Astrocyte (in vitro differentiated cells and primary cell): ENCODE data around the gene ARTN. TPM values are rescaled to one million over a fixed set of nuclear protein-coding genes. Genes with fewer than 3 reads are reported as not detected.
A peak's percentile ranks its signal among the peaks of the same experiment; 100 is the strongest.

Experiments used
- DNase-seq: peaks from one replicate; pipeline ENCODE4 v3.0.0-alpha.2; 2010; ENCODE audit warnings: low read depth
- FAIRE-seq: peaks from 2 replicates; lab custom pipeline; 2011; peaks lifted over from hg19 to GRCh38; lab: Jason Lieb, UNC
- H2AFZ ChIP-seq: 2 replicates; pipeline ENCODE4 v1.6.0; 2012; ENCODE audit warnings: low read depth, low read length, inconsistent platforms
- H3K27ac ChIP-seq: 2 replicates; pipeline ENCODE4 v1.5.1; 2011; ENCODE audit warnings: low read depth, low read length, inconsistent platforms
- H3K27me3 ChIP-seq: 2 replicates; pipeline ENCODE4 v1.6.0; 2011; ENCODE audit warnings: low read length, inconsistent platforms; ENCODE audit not compliant: insufficient read depth
- H3K36me3 ChIP-seq: 2 replicates; pipeline ENCODE4 v1.5.1; 2011; ENCODE audit warnings: low read length, inconsistent platforms; ENCODE audit not compliant: insufficient read depth
- H3K4me1 ChIP-seq: 2 replicates; pipeline ENCODE4 v1.5.1; 2011; ENCODE audit warnings: low read length, inconsistent platforms; ENCODE audit not compliant: insufficient read depth
- H3K4me2 ChIP-seq: 2 replicates; pipeline ENCODE4 v1.6.0; 2012; ENCODE audit warnings: low read length, inconsistent platforms
- H3K4me3 ChIP-seq: 2 replicates; pipeline ENCODE4 v1.5.1; 2011; ENCODE audit warnings: low read depth, mild to moderate bottlenecking, low read length, inconsistent platforms; ENCODE audit not compliant: insufficient read depth
- H3K79me2 ChIP-seq: 2 replicates; pipeline ENCODE4 v1.6.0; 2012; ENCODE audit warnings: mild to moderate bottlenecking, low read length, inconsistent platforms; ENCODE audit not compliant: insufficient read depth
- H3K9ac ChIP-seq: 2 replicates; pipeline ENCODE4 v1.6.0; 2012; ENCODE audit warnings: mild to moderate bottlenecking, low read length, inconsistent platforms
- H3K9me3 ChIP-seq: 2 replicates; pipeline ENCODE4 v1.5.1; 2012; ENCODE audit warnings: low read depth, mild to moderate bottlenecking, low read length, inconsistent platforms; ENCODE audit not compliant: insufficient read depth
- H4K20me1 ChIP-seq: 2 replicates; pipeline ENCODE4 v1.6.0; 2012; ENCODE audit warnings: low read length, inconsistent platforms; ENCODE audit not compliant: insufficient read depth
- H3K27ac Mint-ChIP-seq: one replicate; pipeline ENCODE4 v1.8.0; 2021; ENCODE audit warnings: mild to moderate bottlenecking, mixed read lengths; ENCODE audit not compliant: unreplicated experiment
- H3K27me3 Mint-ChIP-seq: one replicate; pipeline ENCODE4 v1.8.0; 2021; ENCODE audit warnings: low read depth, mixed read lengths; ENCODE audit not compliant: unreplicated experiment
- H3K36me3 Mint-ChIP-seq: one replicate; pipeline ENCODE4 v1.8.0; 2021; ENCODE audit warnings: low read depth, mixed read lengths; ENCODE audit not compliant: unreplicated experiment
- H3K4me1 Mint-ChIP-seq: one replicate; pipeline ENCODE4 v1.8.0; 2021; ENCODE audit warnings: low read depth, mixed read lengths; ENCODE audit not compliant: unreplicated experiment
- H3K4me3 Mint-ChIP-seq: one replicate; pipeline ENCODE4 v1.8.0; 2021; ENCODE audit warnings: mild to moderate bottlenecking, moderate library complexity, mixed read lengths; ENCODE audit not compliant: unreplicated experiment
- H3K9me3 Mint-ChIP-seq: one replicate; pipeline ENCODE4 v1.8.0; 2021; ENCODE audit warnings: mild to moderate bottlenecking, mixed read lengths; ENCODE audit not compliant: unreplicated experiment
- EZH2 ChIP-seq: IDR thresholded peaks from 2 replicates; pipeline ENCODE4 v1.6.1; 2012; ENCODE audit warnings: mild to moderate bottlenecking, low read length, inconsistent platforms; ENCODE audit not compliant: insufficient read depth
- total RNA-seq: library from RNA; stranded (reverse); gene quantifications from 2 replicates; pipeline ENCODE4 v1.2.1, GENCODE V29; 2021
- TF ChIP-seq, protein P1 (sequence below): IDR thresholded peaks from 2 replicates; pipeline ENCODE4 v1.5.1; 2011; ENCODE audit warnings: low read depth, mild to moderate bottlenecking, inconsistent platforms, low read length, moderate library complexity; ENCODE audit not compliant: insufficient read depth

Gene ARTN
- total RNA-seq, 1 donor from 2014 or later: 1.5 TPM

DNA sequence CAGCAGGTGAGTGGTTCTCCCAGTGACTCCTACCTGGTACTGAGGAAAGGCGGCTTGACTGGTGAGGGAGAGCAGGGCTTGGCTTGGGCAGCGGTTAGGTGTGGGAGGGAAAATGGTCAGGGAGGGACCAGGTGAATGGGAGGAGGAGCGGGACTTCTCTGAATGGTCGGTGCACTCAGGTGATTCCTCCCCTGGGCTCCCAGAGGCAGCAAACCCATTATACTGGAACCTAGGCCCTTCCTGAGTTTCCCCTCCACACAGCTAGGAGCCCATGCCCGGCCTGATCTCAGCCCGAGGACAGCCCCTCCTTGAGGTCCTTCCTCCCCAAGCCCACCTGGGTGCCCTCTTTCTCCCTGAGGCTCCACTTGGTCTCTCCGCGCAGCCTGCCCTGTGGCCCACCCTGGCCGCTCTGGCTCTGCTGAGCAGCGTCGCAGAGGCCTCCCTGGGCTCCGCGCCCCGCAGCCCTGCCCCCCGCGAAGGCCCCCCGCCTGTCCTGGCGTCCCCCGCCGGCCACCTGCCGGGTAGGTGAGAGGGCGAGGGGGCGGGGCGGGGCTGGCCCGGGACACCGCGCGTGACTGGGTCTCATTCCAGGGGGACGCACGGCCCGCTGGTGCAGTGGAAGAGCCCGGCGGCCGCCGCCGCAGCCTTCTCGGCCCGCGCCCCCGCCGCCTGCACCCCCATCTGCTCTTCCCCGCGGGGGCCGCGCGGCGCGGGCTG, 2.3 kb downstream of the ARTN start:
- H3K9ac ChIP-seq: no peak overlapping the region
- DNase-seq: no peak
- H3K27me3 Mint-ChIP-seq: peaks cover 19% of the 10 kb centered on the region

DNA sequence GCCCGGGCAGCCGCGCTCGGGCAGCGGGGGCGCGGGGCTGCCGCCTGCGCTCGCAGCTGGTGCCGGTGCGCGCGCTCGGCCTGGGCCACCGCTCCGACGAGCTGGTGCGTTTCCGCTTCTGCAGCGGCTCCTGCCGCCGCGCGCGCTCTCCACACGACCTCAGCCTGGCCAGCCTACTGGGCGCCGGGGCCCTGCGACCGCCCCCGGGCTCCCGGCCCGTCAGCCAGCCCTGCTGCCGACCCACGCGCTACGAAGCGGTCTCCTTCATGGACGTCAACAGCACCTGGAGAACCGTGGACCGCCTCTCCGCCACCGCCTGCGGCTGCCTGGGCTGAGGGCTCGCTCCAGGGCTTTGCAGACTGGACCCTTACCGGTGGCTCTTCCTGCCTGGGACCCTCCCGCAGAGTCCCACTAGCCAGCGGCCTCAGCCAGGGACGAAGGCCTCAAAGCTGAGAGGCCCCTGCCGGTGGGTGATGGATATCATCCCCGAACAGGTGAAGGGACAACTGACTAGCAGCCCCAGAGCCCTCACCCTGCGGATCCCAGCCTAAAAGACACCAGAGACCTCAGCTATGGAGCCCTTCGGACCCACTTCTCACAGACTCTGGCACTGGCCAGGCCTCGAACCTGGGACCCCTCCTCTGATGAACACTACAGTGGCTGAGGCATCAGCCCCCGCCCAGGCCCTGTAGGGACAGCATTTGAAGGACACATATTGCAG, 3.0 kb downstream of the ARTN start:
- Mint-ChIP-seq H3K27ac (no peak overlapping the region), H3K27me3 (peaks cover 16% of the 10 kb centered on the region), H3K4me3 (peak overlapping the region; percentile 50), H3K4me1 (peaks cover 12% of the 10 kb centered on the region), H3K9me3 (no peaks in the 10 kb centered on the region), H3K36me3 (peaks cover 9% of the 10 kb centered on the region)
- H4K20me1 ChIP-seq: peaks cover 16% of the 10 kb centered on the region
- H3K36me3 ChIP-seq: no peaks in the 10 kb centered on the region
- TF ChIP-seq, protein P1, sequence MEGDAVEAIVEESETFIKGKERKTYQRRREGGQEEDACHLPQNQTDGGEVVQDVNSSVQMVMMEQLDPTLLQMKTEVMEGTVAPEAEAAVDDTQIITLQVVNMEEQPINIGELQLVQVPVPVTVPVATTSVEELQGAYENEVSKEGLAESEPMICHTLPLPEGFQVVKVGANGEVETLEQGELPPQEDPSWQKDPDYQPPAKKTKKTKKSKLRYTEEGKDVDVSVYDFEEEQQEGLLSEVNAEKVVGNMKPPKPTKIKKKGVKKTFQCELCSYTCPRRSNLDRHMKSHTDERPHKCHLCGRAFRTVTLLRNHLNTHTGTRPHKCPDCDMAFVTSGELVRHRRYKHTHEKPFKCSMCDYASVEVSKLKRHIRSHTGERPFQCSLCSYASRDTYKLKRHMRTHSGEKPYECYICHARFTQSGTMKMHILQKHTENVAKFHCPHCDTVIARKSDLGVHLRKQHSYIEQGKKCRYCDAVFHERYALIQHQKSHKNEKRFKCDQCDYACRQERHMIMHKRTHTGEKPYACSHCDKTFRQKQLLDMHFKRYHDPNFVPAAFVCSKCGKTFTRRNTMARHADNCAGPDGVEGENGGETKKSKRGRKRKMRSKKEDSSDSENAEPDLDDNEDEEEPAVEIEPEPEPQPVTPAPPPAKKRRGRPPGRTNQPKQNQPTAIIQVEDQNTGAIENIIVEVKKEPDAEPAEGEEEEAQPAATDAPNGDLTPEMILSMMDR: no peak
- no peak for TF ChIP-seq EZH2
- no peaks in the 10 kb centered on the region for H3K9me3 ChIP-seq
- FAIRE-seq: no peak
- peak overlapping the region; percentile 31 for H2AFZ ChIP-seq
- no peak overlapping the region for H3K27ac ChIP-seq
- H3K79me2 ChIP-seq: no peaks in the 10 kb centered on the region
- peaks cover 20% of the 10 kb centered on the region for H3K4me1 ChIP-seq
- peak overlapping the region; percentile 82 for H3K4me2 ChIP-seq
- H3K27me3 ChIP-seq: peaks cover 2% of the 10 kb centered on the region
- no peak overlapping the region for H3K9ac ChIP-seq
- no peak for DNase-seq
- H3K4me3 ChIP-seq: peak overlapping the region; percentile 32

More for the DNA sequence above, 2.3 kb downstream of the ARTN start:
- no peak for FAIRE-seq
- Histone ChIP-seq H3K27ac (no peak overlapping the region), H2AFZ (no peak overlapping the region), H3K36me3 (no peaks in the 10 kb centered on the region), H3K27me3 (peaks cover 2% of the 10 kb centered on the region), H3K9me3 (no peaks in the 10 kb centered on the region), H3K4me1 (peaks cover 20% of the 10 kb centered on the region), H3K4me3 (no peak overlapping the region), H3K4me2 (peak overlapping the region; percentile 82), H3K79me2 (no peaks in the 10 kb centered on the region), H4K20me1 (peaks cover 16% of the 10 kb centered on the region)
- Mint-ChIP-seq H3K4me1 (peaks cover 12% of the 10 kb centered on the region), H3K27ac (no peak overlapping the region), H3K36me3 (peaks cover 9% of the 10 kb centered on the region), H3K9me3 (no peaks in the 10 kb centered on the region), H3K4me3 (peak overlapping the region; percentile 34)
- TF ChIP-seq, protein P1: no peak
- no peak for TF ChIP-seq EZH2
